GM12891 (cell line): ENCODE measurements around the gene DNM3.

Experiments
- POLR2A ChIP-seq: IDR thresholded peaks from 2 replicates; pipeline ENCODE4 v1.6.1; 2011; ENCODE audit warnings: low read depth, low read length, control low read depth
- POLR2AphosphoS5 ChIP-seq: IDR thresholded peaks from 2 replicates; pipeline ENCODE4 v1.6.1; 2011; ENCODE audit warnings: low read depth, low read length, control low read depth

GRCh38 chr1:172121081-172121717 is 279.9 kb downstream of the DNM3 start:
- no peak for TF ChIP-seq POLR2AphosphoS5
- no peak for TF ChIP-seq POLR2A
